ENCODE data around the gene B3GALT6.

The B3GALT6 gene

DNA sequence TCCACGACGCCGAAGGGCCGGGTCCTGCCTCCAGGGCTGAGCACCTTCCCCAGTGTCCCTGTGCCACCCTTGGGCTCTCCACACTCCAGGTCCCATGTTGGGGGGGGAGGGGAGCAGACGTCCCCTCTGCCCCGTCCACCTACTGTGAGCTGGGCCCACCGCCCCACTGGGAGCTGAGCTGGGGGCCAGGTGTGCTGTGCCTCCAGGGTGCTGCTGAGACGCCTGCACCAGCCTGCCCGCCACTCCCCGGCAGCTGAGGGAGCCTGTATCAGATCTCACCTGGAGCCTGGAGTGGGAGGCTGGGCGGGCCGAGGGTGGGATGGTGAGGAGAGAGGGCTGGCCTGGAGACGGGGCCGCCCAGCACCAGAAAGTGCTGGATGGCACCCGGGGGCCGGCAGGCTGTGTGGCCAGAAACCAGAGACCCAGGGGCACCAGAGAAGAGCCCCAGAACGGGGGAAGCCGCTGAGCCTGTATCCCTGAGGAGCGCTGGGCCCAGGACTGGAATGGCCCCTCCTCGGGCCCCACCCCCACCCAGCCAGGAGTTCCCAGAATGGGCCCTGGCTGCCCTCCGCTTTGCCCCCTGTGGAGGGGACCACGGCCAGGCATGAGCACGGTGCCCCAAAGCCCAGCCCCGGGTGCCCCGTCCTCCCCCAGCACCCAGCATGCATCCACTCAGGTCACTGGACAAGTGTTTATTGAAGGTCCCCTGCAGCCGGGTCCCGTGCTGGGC is 29.0 kb upstream of the B3GALT6 start:
- no peak for DNase-seq

DNA sequence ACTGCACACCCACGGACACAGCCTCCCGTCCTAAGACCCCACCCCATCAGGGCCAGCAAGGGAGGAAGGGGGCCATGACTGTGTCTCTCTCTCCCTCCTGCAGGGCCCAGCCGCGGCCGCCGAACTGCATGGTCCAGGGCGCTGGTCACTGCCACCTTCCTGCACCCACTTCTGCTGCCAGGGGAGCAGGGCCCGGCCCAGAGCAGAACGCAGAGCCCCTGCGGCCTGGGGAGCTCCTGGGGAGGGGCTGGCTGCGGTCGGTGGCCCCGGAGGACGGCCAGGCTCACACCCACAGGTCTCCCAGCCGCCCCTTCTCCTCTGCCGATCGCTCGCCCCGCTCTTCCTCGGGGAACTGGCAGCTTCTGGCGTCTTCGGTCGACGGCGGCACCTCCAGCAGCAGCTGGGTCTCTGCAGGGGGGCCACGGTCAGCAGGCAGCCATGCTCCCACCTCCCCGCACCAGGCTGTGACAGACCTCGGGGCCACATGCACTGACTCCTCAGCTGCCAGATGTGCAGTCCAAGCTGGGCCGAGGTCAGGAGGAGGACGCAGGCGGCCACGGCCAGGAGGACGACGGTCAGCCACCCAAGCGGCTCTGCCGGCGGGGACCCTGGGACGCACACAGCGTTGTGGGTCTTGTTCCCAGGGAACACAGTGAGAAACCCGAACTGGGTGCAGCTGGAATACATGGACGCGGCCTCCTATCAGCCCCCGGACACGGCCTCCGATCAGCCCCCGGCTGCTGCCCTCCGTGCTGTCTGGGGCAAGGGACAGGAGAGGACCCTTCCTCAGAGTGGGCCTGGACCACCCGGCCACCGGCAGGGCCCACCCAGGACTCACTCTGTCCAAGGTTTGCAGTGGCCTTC is 28.2 kb upstream of the B3GALT6 start:
- DNase-seq, result no peak

DNA sequence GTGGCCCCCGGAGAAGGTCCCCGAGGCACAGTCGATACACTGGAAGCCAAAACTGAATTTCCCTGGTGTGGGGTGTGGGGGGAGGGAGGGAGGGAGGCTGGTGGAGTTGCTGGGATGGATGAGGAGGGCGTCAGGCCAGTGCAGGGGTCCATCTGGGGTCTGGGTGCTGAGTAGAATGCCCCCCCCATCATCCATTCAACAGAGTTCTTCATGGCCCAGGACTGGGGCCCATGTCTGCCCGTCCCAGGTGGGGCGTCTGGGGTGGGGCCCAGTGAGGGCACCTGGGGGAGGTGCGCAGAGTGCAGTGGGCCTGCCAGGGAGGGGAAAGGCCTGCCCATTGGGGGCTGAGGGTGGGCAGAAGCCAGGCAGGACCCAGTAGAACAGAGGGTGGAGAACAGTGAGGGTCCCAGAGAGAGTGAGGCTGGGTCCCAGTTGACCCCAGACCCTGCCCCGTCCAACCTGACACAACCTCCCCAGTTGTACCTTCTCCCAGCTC is 27.6 kb upstream of the B3GALT6 start:
- no peak for DNase-seq

DNA sequence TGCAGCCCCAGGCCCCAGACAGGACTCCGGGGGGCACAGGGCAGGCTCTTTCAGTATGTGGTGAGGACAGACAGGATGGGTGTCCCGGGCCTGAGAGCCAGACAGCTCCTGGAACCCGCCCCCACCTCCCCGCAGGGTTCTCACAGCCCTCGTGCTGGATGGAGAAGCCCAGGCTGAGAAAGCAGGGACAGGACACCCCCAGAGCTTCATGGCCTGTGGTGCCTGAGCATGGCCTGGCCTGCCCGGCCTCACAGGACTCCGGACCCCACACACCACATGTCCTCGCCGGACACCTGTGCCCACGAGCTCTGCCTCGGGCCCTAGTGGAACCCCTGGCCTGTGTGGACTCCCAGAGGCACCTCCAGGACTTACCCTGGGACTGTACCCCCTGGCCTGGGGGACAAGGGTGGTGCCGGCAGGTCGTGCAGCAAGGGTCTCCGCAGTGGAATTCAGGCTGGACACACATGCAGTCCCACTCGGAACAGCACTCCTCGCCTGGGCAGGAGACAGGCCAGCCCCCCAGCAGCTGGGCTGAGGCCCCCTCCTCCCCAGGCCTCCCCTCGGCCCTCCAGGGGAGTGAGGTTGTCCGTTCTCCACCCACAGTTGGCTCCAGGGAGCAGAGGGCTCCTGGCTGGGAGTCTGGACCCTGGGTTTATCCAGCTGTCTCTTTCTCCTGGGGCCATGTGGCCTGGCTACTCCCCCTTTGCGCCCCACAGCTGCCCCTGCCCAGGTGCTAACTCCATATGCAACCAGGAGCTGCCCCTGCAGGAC is 26.9 kb upstream of the B3GALT6 start:
- no peak for DNase-seq

DNA sequence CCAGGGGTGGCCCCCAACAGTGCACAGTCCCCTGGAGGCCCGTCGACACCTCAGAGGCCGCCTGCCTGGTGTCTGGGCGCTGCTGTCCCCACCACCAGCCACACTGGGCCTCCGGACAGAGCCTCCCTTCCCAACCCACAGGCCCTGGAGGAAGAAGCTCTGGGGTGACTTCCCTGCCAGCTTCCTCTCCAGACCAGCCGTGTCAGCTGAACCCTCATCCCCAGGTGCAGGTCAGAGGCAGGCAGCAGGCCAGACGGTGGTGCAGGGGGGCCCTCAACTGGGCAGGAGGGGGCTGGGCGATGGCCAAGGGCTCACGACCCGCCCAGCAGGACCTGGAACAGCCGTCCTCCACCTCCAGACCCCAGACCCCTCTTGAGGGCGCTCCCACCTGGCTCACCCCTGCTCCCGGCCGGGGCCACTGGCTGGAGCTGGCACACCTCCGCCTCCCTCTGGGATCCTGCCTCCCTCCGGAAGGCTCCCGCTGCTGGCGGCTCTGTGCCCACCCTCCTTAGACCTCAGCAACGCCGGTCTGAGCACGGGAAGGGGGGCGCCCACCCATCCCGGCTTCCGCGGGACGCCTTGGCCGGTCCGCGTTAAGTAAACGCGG is 26.2 kb upstream of the B3GALT6 start:
- DNase-seq, result no peak

DNA sequence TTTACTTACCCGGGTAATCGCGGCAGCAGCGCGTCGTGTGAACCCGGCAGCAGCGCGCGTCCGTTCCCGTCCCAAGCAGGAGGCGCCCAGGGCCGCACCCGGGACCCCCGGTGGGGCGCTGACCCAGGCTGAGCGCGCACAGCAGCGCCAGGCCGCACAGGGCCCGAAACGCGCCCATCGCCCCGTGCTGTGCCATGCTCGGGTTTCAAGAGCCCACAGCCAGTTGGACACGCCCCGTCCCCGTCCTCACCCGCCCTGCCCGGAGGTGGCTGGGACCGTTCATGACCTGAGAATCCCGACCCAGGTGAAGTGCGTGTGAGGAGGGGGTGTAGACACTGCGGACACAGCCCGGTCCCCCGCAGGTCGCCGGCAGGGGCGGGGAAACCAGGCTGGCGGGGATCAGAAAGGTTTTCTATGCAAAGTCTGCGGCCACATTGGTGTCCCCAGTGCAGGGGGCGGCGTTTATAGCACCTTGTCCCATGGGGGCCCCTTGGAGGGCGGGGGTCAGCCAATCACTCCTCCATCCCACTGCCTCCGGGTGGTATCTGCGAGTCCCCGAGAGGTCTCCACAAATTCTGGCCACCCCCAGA is 25.6 kb upstream of the B3GALT6 start, which contains the start of gene TNFRSF18:
TSS of gene TNFRSF18 (minus strand) at position 217 of the 590 bp plus-strand sequence. CDS start at position 196, 21 bp downstream.
- DNase-seq, result no peak

DNA sequence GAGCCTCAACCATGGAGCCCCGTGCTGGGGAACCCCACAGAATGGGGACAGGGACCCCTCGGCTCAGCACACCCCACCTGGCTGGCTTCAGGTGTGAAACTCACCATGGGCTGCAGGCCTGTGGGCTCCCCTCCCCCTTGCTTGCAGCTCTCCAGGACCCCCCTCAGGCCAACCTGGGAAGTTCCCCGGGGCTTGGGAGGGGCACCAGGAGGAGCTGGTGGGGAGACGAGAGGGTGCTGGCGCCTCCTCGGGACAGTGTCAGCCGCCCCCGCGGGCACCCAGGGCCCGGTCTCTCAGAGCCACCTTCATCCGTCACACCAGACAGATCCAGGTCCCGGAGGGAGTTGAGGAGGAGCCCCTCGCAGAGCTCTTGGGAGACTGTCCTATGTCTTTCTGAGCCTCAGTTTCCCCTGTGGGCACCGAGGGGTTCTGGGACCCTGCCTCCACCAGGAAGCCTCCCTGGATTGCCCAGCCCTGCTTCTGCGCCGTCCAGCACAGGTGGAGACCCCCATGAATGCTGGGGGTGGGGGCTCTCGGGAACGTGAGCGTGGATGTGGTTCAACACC is 25.0 kb upstream of the B3GALT6 start:
- no peak for DNase-seq

DNA sequence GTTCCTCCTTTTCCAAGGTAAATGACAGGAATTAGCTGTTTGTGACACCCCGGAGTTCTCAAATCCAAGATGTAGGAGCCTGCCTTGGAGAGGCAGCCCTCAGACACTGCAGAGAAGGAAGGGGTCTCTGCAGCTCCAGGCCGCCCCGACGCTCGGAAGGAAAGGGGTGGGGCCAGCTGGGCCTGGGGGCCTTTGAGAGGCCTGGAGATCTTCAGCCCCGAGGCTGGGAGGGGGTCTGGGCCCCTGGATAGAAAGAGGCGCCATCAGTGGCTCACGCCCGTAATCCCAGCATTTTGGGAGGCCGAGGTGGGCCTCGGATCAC is 24.5 kb upstream of the B3GALT6 start:
- no peak for DNase-seq

DNA sequence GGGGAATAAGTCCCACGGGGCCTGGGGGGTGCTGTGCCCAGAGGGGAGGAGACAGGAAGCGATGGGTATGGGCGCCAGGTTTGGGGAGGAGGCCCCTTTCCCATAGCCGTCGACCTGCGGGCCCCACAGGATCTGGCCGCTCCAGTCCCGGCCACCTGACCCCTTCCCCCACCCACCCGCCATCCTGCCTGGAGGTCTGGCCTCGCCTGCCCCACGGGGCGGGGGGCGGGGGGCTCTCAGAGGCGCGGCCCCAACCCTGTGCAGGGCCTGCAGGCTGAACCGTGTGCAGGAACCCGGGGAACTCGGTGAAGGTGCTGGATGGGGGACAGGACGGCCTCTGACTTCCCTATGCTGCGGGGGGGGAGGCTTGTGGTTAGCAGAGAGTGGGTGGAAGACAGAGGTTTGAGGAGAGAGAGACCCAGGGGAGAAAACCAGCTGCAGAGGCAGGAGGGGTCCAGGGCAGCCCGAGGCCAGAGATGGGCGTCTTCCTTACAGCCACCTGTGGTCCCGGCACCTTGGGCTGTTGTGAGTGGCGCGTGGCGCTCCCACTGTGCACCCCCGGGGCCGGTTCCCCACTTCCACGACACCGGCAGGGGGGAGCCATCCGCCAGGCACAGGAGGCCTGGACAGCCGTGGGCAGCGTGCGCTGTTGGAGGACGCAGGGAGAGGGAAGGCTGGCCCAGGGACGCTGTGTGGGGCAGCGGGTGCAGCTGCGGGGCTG is 23.2 kb upstream of the B3GALT6 start:
- peak in 2 of 6 experiments; percentile 17 to 25 for DNase-seq

DNA sequence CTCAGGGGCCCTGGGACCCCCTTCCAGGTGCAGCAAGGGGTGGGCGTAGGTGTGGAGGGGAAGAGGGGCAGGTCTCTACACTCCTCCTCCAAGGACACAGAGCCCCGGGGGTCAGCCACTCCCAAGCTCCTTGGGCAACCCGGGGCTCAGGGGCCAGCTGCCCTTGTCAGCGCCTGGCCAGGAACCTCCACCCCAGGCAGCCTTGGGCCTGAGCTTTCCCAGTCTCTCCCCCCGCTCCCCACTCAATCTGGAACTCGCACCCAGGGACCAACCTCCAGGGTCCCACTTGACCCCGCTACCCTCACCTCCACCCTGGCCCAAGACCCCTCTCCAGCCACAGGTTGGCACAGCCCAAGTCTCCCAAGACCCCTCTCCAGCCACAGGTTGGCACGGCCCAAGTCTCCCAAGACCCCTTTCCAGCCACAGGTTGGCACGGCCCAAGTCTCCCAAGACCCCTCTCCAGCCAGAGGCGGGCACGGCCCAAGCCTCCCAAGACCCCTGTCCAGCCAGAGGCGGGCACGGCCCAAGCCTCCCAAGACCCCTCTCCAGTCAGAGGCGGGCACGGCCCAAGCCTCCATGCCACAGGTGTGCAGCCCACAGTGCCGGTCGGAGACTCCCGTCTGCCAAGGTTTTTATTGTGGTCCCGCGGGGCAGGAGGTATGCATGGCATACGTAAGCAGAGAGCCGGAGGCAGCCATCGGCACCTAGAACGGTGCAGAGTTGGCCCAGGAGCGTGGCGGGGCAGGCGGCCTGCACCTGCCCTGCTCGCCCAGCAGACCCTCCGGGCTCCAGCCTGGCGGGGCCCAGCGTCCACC is 21.1 kb upstream of the B3GALT6 start:
- DNase-seq, result no peak

DNA sequence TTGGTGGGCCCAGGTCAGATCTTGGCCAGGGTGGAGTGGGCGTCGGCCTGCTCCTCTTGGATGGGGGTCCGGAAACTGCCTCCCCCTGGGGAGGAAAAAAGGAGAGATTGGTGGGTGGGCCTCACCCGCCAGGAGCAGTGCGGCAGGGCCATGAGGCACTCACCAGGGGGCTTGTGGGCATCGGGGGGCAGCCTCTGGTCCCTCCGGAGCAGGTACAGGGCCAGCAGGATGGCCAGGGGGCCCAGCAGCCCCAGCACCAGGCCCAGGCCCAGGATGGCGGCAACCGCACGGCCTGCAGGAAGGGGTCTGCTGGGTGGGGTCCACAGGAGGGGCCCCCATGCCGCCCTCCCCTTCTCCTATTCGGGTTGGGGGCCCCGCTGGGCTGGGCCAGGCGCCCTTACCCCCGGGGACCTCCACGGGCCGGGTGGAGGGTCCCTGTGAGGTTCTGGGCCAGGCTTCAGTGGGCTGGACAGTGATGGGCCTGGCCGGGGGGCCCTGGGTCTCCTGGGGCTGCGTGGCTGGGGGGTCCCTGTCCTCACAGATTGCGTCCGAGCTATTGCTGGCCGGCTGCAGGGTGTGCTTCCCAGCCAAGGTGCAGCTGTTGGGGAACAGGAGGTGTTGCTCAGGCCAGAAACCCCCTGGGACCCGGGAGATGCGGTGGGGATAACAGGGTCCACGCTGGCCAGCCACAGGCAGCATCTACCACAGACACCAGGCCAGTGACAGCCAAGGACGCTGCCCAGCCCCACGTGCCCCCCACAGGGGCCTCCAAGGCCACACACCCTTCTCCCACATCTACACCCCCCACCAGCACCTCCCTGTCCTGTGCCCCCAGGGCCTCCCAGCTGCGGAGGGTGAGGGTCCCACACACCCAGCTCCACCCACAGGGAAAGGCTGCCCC is 20.2 kb upstream of the B3GALT6 start:
- DNase-seq, result no peak

DNA sequence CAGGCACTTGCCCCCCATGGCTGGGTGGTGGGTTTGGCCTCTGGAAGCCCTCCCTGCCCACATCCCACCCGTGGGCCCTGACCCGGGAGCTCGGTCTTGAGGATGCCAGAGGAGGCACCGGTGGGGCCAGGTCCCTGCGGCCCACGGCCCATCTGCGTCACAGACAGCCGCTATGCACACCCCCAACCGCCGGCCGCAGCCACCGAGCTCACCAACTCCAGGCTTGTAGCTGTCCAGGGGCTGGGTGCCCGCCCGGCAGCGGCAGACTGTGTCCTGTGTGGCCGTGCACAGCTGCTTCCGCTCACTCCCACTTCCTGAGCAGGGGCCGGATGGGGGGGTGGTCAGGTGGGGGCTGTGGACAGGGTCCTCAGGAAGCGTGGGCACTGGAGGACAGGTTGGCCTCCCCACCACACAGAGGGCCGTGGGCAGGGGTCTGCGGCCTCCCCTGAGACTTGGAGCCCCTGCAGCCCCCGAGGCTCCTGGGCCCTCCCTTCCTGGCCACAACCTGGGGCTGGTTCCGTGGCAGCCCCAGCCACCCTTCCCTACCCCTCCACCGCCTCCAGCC is 19.2 kb upstream of the B3GALT6 start:
- DNase-seq, result no peak

DNA sequence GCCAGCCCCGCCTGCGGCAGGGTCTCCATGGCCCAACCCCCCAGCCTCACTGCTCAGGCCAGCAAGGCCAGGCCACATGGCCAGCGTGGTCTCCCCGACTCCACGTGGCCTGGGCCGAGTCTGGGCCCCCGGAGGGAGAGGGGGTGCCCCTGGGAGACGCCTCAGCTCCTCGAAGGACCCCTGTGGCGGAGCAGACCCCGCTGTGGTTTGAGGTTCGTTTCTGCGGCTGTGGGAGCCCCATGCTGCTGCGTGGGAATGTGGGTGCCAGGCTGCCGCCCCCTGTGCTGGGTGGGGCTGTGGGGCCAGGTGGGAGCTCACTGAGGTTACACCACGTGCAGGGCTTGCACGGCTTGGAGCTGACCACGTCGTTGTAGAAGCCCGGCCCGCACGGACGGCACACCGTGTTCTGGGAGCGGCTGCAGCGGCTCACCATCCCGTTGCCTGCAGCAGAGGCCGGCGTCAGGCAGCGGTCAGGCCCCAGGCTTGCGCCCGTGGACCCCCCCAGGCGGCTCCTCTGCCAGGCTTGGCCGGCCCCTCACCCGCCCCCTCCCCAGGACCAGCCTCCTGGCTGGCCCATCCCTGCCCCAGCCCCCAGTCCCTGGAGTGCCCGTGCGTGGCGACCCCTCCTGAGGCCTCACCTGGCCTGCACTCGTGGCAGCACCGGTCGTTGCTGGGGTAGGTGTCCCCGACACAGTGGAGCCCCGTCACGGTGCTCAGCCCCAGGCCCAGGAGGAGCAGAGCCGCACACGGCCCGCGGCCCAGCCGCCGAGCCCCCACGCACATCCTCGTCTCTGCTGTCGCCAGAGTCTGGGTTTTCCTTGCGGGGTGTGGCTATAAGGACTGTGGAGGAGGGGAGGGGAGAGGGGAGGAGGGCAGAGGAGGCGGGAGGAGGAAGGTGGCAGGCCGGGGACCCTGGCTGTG is 18.4 kb upstream of the B3GALT6 start, which contains the start of gene TNFRSF4:
TSS of gene TNFRSF4 (minus strand) at position 809 of the 921 bp plus-strand sequence. CDS start at position 783, 26 bp downstream.
- peak in 1 of 6 experiments; percentile 16 for DNase-seq

DNA sequence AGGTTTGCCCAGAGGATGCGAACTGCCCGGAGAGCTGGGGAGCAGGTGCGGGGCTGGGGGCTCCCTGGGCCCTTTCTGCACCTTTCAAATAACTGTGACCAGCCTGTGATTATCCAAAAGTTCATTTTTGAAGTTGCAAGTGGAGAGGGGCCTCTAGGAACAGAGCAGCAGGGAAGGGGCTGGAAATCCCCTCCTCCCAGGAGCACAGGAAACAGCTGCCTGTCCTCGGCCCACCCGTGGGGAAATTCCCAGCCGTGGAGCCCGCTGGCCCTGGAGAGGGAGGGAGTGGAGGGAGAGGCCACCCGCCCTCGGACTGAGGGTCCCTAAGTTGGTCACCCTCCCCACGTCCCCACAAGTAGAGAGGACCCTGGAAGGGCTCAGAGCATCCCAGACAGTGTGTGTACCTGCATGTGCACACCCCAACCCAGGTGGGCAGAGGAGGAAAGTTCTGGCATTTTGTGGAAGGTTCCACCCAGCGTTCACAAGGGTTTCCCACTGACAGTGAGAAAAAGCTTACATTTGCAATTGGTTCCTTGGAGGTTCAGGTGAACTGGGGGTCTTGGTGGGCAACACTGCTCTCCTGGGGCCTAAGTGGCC is 16.9 kb upstream of the B3GALT6 start:
- peak in 1 of 6 experiments; percentile 11 for DNase-seq

DNA sequence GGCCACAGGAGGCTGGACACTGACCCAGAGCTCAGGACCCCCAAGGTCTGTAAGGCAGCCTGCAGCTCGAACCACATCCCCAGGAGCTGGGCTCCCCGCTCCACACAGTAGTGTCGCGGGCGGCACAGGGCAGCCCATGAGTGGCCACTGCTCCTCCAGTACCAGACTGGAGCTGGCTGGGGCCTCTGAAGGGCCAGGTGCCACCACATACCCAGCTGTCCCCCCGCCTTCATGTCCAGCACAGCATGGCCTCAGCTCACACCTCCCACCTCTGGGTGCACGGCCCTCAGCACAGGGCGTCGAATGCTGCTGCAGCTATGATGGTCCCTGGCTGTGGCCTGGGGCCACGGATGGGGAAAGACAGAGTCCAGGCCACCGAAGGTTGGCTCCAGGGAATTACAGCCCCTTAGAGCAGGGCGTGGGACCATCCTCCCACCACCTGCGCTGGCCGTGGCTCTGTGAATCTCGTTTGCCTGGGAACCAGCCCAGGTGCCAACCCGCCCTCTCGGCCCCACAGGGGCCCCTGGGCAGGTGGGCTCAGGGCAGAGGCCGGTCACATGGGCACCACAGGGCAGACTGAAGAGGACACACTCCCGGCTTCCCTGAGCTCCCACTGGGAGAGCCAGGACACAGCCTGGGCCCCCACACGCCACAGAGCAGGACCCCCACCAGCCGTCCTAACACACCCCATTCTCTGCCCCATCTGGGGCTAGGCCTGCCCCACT is 16.0 kb upstream of the B3GALT6 start:
- DNase-seq, result no peak
